Esophagus muscularis mucosa (tissue), 3 donors: ENCODE measurements around the gene ESR2.

Experiments used
- CTCF ChIP-seq, 3 experiments: fragments of 200-600 bp in 2 of 3; fragments of 450-650 bp in 1 of 3; sonication (generic) in 2 of 3; IDR thresholded peaks; one replicate each; pipeline ENCODE4 v1.5.1; 2017 to 2019; ENCODE audit warnings: antibody characterized with exemption in 3 of 3, mild to moderate bottlenecking in 2 of 3, moderate library complexity in 1 of 3
- POLR2AphosphoS5 ChIP-seq, 2 donors: sonication (generic); formaldehyde crosslinking; IDR thresholded peaks; one replicate each; pipeline ENCODE4 v1.6.1; 2017; ENCODE audit warnings: antibody characterized with exemption in 2 of 2

GRCh38 chr14:64061706-64062105, 232.5 kb downstream of the ESR2 start:
- no peak for TF ChIP-seq CTCF (IDR thresholded peaks at IDR 0.05)
- no peak for TF ChIP-seq POLR2AphosphoS5 (IDR thresholded peaks at IDR 0.05)
